Stomach (tissue), 4 donors: ENCODE measurements around the gene FOXO6.

Experiments used
- CTCF ChIP-seq, 7 experiments: fragments of 450-650 bp in 4 of 7; fragments of 200-600 bp in 3 of 7; sonication (generic) in 3 of 7; IDR thresholded peaks; one replicate each; pipeline ENCODE4 v1.5.1; 2016 to 2019; ENCODE audit warnings: antibody characterized with exemption in 7 of 7, control low read depth in 2 of 7, mild to moderate bottlenecking in 1 of 7
- POLR2AphosphoS5 ChIP-seq, 3 donors: sonication (generic); formaldehyde crosslinking; IDR thresholded peaks; one replicate each; pipeline ENCODE4 v1.6.1; 2016; ENCODE audit warnings: antibody characterized with exemption in 3 of 3

GRCh38 chr1:41360786-41361494 is at the start of gene FOXO6:
- TF ChIP-seq CTCF (IDR thresholded peaks at IDR 0.05) (peak in 4 of 7 experiments; percentile 32 to 79 (median 46)), POLR2AphosphoS5 (IDR thresholded peaks at IDR 0.05) (peak in 1 of 3 donors; percentile 38)
